GM12873 (cell line): Measurements from ENCODE around the gene CREBBP.

Experiments used
- CTCF ChIP-seq: IDR thresholded peaks from 2 replicates; pipeline ENCODE4 v1.5.1; 2012; ENCODE audit warnings: low read depth, mild to moderate bottlenecking, moderate library complexity, low read length, control low read depth; ENCODE audit not compliant: insufficient read depth; ENCODE audit errors: missing control alignments

CREBBP gene

DNA sequence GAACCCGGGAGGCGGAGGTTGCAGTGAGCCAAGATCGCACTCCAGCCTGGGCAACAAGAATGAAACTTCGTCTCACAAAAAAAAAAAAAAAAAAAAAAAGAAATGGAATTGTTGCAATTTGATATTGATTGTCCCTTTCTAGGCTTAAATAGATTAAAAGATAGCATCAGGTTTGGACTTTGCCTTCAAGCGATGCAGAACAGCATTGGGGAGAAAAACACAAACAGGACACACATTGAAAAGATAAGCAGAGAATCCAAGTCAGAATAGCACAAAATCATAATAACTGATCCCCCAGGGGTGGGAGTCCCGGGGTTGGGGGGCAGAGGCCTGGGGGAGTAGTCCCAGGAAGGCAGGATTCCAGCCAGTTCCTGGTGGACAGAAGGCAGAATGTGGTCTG, 3.9 kb upstream of the CREBBP start:
- no peak for TF ChIP-seq CTCF

DNA sequence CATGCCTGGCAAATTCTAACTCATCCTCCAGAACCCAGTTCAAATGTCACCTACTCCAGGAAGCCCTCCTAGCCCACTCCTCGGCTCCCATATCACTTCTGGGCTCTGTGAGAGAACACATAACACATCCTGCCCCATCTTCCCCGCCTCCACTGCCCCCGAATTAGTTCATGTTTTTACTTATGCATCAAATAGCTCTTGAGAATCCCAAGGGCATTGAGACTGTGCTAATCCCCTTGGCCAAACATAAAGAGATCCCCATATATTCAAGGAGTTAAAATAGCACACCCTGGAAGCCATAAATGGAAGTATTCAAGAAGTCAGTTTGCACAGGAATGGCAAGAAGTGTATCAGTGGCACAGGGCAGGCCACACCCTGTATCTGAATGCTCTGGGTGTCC, 2.0 kb upstream of the CREBBP start:
- TF ChIP-seq CTCF: no peak

DNA sequence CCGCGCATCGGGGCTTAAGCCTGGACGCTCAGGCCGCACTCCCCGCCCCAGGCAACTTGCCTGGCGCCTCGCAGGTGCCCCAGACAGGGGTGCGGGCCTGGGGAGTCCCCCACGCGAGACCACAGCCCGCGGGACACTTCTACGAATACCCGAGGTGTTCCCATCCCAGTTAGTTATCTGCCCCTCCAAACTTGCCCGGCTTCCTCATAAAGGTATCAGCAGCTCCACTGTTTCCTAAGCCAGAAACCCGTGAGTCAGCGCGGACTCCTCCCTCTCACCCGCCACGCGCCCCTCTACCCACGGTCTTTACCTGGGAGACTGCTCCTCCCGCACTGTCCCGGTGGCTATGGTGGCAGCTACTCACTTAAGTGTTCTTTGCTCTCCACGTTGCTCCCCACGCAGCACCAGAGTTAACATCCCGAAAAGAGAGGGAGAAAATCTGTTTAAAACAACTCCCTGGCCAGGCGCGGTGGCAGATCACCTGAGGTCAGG, 1.0 kb upstream of the CREBBP start:
- TF ChIP-seq CTCF: no peak

- peak; percentile 34 for TF ChIP-seq CTCF
These were observed 487 bp downstream of the CREBBP start for GRCh38 chr16:3879887-3880564.

DNA sequence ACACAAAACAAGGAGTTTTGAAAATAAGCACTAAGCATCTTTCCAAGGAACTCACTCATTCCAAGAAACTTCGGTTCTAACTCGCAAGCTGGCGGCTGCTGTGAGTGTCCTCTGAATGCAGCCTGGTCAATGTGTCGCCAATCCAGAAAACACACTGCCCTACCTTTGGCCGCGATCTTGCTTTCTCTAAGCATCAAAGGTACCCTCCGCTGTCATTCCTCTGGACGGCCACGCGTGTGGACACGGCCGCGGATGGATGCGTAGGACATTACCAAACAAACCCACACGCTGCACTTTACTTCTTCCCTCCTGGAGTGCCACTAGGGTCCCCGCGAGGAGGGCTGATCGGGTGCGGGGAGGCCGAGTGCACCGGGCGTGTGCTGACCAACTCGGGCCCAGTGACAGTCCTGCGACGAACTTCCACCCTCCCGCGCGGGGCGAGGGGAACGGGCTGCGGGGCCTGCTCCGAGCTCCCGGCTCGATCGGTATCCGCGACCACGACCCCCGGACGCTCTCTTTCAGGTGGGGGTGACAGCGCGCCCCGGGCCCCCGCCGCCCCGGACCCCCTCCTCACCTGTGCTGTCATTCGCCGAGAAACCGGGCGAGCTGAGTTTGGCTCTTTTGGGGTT, 1.1 kb downstream of the CREBBP start:
- peak; percentile 21 for TF ChIP-seq CTCF

- no peak for TF ChIP-seq CTCF
These were observed 1.9 kb downstream of the CREBBP start for GRCh38 chr16:3878610-3879009.

GRCh38 chr16:3876695-3877094, 3.8 kb downstream of the CREBBP start:
- TF ChIP-seq CTCF: no peak
